GM10266 (cell line): ENCODE data around the gene NGF.
"Not testable (repeated sequence)": the region's sequence is repeated elsewhere in the genome, so short reads cannot be mapped to it uniquely, and the experiment has no call there.

Source experiments
- DNase-seq: peaks from one replicate; pipeline ENCODE4 v3.0.0; 2012; ENCODE audit errors: extremely low spot score
- CTCF ChIP-seq: IDR thresholded peaks from 2 replicates; pipeline ENCODE4 v1.5.1; 2012; ENCODE audit warnings: mild to moderate bottlenecking, low read depth; ENCODE audit not compliant: control insufficient read depth, insufficient read depth; ENCODE audit errors: missing control alignments

Gene NGF

GRCh38 chr1:115314765-115315164, 23.3 kb downstream of the NGF start:
- TF ChIP-seq CTCF, result no peak
- no peak for DNase-seq

GRCh38 chr1:115314092-115314491, 24.0 kb downstream of the NGF start:
- DNase-seq, result no peak
- TF ChIP-seq CTCF, result no peak

- DNase-seq, result no peak
- TF ChIP-seq CTCF, result no peak
Measured at GRCh38 chr1:115313182-115313581, 24.9 kb downstream of the NGF start.

- TF ChIP-seq CTCF, result no peak
- no peak for DNase-seq
Measured at GRCh38 chr1:115312742-115313141, 25.3 kb downstream of the NGF start.

- DNase-seq, result no peak
- TF ChIP-seq CTCF, result no peak
Measured at GRCh38 chr1:115311474-115311989, 26.5 kb downstream of the NGF start.

- DNase-seq, result no peak
- no peak for TF ChIP-seq CTCF
Measured at GRCh38 chr1:115310581-115311473, 27.2 kb downstream of the NGF start.

GRCh38 chr1:115309504-115309903, 28.5 kb downstream of the NGF start:
- not testable (repeated sequence) for DNase-seq

- TF ChIP-seq CTCF, result no peak
- DNase-seq, result no peak
Measured at GRCh38 chr1:115308969-115309368, 29.1 kb downstream of the NGF start.
